Measurements from ENCODE around the gene SYNM.

- TF ChIP-seq, protein P1, sequence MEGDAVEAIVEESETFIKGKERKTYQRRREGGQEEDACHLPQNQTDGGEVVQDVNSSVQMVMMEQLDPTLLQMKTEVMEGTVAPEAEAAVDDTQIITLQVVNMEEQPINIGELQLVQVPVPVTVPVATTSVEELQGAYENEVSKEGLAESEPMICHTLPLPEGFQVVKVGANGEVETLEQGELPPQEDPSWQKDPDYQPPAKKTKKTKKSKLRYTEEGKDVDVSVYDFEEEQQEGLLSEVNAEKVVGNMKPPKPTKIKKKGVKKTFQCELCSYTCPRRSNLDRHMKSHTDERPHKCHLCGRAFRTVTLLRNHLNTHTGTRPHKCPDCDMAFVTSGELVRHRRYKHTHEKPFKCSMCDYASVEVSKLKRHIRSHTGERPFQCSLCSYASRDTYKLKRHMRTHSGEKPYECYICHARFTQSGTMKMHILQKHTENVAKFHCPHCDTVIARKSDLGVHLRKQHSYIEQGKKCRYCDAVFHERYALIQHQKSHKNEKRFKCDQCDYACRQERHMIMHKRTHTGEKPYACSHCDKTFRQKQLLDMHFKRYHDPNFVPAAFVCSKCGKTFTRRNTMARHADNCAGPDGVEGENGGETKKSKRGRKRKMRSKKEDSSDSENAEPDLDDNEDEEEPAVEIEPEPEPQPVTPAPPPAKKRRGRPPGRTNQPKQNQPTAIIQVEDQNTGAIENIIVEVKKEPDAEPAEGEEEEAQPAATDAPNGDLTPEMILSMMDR (IDR thresholded peaks at IDR 0.05; ENCODE audit: control extremely low read depth in 1 of 3, insufficient read depth in 1 of 3, low read depth in 1 of 3, low read length in 3 of 3): no peak
- no peak for TF ChIP-seq RFX5 (IDR thresholded peaks at IDR 0.05; ENCODE audit: borderline replicate concordance, low read depth, low read length)
- no peak for TF ChIP-seq NANOG (IDR thresholded peaks at IDR 0.05; ENCODE audit: insufficient read depth, low read depth, low read length, poor library complexity, severe bottlenecking)
- TF ChIP-seq POLR2A (IDR thresholded peaks at IDR 0.05; ENCODE audit: control extremely low read depth in 1 of 2, low read depth in 2 of 2, low read length in 2 of 2): no peak
- 0 out of 2 replicates have a peak, but pooled peaks have one; percentile 18 for TF ChIP-seq SUZ12 (IDR thresholded peaks at IDR 0.05; ENCODE audit: low read length)
- TF ChIP-seq TAF1 (IDR thresholded peaks at IDR 0.05; ENCODE audit: low read depth, low read length): no peak
- no peak for TF ChIP-seq YY1 (IDR thresholded peaks at IDR 0.05; ENCODE audit: low read depth, low read length)
Measured at GRCh38 chr15:99097441-99098410, 7.2 kb upstream of the SYNM start.
